NCI-H1105 (cell line): ENCODE data around the gene GFRA1.

Experiments
- DNase-seq: peaks from one replicate; lab custom pipeline; 2025; lab: John Stamatoyannopoulos, UW

Gene GFRA1

DNA sequence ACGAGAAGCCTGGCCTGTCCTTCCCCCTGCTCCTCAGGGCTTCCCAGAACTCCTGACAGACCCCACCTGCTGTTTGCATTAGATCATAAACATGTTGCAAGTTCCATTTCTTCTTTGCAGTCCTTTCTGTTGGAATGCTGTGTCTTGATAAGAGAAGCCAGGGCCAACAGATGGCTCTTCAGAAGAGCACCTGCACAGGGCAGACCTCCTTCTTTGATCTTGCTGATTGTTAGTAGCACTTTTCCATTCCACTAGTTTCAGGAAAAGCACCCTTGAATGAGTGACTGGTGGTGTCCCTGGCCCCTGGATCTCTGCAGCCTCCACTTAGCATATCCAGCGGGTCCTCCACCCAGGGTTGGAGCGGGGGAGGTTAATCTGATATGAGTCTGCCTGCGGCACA is 243.2 kb downstream of the GFRA1 start:
- no peak for DNase-seq

DNA sequence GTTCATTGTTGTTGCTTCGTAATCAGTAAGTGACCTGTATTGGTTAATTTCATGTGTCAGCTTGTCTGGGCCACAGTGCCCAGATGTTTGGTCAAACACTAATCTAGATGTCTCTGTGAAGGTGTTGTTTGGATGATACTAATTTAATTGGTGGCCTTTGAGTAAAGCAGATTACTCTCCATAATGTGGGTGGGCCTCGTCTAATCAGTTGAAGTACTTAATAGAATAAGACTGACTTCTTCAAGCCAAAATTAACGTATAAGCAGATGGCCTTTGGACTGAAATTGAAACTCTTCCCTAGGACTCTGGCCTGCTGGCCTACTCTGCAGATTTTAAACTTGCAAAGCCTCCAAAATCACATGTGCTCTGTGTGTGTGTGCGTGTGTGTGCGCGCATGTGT is 245.7 kb downstream of the GFRA1 start:
- DNase-seq: no peak

DNA sequence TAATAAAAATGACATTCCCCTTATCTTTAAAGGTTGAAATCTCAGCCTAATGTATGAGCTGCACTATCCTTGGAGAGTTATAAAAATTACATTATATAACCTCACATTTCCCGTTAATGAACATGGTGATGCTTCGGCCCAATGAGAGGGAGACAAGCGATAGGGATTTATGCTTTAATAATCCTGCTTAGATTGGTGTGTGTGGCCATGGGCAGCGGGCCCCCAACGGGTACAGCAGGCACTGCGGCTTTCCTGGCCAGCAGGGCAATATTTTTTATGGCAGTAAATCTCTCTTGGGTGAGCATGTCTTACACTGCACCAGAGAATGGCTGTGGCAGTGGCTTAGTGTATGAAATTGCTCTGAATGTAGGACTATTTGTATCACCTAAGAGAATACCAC is 246.3 kb downstream of the GFRA1 start:
- DNase-seq: no peak

DNA sequence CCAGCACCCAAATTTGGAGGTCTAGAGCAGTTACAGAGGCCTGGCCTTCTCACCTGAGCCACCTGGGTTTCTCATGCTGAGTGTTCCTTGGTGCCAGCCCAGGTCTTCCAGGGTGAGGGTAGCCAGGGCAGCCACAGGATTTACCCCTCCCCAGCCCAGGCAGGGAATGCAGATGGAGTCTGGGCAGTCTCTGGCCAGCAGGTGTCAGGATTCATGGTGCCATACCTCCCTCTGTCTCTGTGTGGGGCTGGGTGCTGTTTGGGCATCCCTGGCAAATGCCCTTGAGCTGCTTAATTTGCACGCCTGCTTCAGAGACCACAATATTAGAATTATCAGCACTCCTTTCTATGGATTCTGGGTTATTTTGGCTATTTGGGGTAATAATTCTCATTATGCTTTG is 246.7 kb downstream of the GFRA1 start:
- no peak for DNase-seq

DNA sequence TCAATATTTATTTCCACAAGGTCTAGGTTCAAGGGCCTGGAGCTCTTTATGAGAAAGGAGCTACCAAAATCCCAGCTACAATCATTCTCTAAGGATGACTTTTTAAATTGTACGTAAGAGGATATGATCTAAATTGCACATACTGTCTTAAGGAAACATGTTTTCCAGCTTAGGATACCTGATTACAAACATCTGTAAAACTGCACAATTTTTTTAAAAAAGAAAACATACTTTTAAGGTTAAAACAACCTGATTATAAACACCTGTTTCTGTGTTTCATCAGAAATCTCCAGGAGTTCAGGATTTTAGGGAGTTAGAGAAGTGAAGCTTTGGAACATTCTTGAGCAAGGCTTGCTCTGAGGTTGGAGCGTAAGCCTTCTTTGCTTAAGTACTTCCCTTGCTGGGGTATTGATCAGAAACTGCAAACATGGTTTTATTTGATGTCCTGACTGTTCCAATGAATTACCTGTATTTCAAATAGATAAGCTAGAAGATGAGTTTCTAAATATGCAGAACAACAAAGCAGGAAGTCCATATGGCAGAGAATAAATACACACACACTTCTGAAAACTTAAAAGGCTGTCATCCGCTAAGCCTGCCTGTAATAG is 248.6 kb downstream of the GFRA1 start:
- no peak for DNase-seq

DNA sequence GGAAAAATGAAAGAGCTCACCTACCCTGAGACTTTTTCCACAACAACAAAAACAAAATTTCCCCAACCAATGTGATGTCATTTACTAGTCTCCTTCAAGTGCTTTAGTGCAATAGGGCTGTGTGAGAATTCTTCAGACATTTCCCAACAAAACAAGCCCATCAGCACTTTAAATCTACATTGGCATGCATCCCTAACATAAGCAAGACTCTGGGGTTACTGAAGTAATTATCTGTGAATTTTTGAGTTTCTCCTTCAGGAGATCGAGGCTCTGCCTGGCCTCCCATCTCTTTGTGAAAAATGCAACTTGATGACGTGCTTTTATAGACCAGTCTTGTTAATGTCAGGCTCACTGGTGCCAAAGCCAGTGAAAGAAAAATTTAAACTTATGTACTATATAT is 255.6 kb downstream of the GFRA1 start:
- DNase-seq: no peak

DNA sequence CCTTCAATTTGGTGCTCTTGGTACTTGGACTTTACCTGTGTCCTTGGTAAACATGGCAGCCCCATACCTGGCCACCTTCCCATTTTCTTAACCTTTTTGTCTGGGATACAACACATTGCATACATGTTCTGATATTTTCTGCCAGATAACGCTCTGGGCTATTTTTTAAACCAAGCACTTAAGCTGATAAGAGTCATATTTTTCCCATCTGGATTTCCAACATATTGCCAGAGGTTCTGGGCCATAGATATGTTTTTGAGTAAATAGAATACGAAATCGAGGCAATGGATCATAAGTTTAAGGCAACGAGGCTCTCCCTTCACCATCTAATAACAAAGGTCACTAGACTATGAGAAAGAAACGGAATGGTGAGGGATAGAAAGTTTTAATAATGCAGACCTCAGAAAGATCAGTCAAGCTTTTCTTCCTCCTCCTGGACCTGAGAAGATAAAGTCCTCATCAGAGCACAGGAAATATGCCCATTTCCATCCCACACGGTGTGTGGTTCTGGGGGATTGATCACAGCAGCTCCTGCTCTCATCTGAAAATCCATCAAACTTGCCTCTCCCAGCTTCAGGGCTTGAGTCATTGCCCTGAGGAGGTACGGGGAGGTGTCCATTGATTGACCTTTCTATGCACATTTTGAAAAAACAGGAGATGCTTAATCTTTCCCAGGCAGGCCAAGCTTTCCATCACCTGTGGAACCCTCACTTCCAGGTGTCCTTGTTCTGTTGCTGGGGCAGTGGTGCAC is 257.2 kb downstream of the GFRA1 start:
- no peak for DNase-seq

DNA sequence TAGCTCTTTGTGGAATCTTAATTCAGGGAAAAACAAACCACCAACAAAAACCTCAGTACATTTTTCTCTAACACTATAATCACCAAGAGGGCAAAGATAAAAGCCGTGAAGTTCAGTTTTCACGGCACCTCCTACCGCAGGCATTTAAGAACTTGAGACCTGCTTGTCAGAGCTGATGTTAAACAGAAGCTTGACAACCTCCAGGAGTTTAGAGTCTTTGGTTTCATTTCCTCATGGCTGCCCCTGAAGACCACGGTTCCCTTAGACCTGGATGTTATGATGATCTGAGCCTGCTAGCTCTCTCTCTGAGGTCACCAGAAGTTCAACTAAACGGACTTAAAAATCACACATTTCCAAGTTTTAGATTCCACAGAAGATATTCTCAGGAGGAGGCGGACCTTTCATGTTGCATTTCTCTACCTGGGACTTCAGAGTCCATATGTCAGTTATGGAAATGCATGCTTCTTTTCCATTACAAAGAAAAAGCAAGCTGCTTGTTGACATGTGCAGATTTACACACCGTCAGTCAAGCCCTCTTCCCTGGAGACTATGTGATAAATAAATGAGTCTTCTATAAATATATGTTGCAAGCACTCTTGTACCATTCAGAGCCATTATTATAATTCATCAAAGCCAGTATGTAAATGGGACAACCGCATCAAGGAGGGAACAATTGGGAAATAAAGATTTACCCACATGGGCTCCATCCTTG is 258.0 kb downstream of the GFRA1 start:
- DNase-seq: no peak

DNA sequence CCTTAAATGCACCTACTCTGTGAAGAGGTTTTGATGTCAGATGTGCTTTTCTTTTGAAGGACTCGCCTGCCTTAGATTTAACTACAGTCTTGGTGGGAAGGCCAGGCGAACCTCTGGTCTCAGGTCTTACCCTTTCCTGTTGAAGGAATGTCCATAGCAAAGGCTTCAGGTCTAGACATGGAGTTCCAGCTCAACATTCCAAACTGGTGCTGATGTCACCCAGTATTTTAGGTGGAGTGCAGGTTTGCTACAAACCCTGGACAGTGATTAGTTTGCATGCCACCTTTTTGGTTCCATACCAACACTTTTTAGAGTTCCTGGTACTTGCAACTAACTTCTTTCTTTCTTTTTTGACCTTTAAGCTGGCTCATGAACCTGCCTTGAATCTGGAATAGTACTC is 258.7 kb downstream of the GFRA1 start:
- no peak for DNase-seq

DNA sequence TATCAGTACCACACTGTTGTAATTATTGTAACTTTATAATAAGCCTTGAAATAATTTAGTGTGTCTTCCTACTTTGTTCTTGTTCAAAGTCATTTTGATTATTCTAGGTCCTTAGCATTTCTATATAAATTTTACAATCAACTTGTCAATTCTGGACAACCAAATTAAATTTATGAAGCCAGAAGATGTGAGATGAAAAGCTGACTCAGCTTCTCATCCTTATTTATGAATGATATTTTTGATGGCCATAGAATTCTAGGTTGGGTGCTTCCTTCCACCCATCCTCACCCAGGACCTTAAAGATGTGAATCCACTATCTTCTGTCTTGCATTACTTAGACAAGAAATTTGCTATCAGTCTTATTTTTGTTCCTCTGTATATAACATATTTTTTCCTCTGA is 261.1 kb downstream of the GFRA1 start:
- no peak for DNase-seq

DNA sequence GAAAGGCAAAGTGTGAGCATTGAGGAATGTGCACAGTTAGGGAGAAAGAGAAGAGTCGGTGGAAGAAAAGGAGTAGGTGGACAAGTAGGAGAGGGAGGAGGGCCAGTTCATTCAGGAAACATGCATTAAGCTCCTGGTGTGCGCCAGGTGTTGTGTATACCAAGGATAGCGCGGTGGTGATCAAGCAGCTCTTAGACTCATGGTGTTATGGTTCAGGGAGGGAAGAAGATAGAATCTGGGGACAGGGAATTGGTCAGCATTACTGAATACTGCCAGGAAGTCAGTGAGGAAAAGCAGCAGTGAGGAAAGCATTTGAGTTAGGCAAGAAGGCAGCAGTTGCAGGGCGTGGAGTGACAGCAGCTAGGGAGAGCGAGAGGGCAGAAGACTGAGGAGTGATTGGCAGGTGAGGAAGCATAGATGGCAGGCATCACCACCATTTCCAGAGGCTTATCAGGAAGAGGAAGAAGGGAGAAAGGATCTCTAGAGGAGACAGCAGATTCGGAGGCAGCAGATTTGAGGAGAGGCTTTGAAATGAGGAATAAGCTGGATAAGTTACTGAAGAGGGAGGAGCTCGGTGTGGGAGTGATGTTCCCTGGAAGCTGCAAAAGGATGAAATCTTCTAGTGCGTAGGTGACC is 265.6 kb downstream of the GFRA1 start:
- no peak for DNase-seq
